Fibroblast of pulmonary artery (primary cell): ENCODE results near the gene TBX6.

Experiments
- DNase-seq: peaks from one replicate; pipeline ENCODE4 v3.0.0-alpha.2; 2010; ENCODE audit warnings: low read depth
- H3K4me3 ChIP-seq: replicated peaks from 2 replicates; pipeline ENCODE4 v1.5.1; 2011; ENCODE audit warnings: low read depth, mild to moderate bottlenecking, control low read depth, low read length, moderate library complexity
- CTCF ChIP-seq: IDR thresholded peaks from 2 replicates; pipeline ENCODE4 v1.5.1; 2011; ENCODE audit warnings: mild to moderate bottlenecking, control low read depth, low read length, inconsistent platforms; ENCODE audit errors: missing control alignments

TBX6 gene

GRCh38 chr16:30078744-30079143, 13.0 kb downstream of the TBX6 start:
- no peak for TF ChIP-seq CTCF
- no peak for DNase-seq

GRCh38 chr16:30077656-30078055, 14.1 kb downstream of the TBX6 start:
- H3K4me3 ChIP-seq = no peak overlapping the region
- no peak for TF ChIP-seq CTCF
- no peak for DNase-seq

More at GRCh38 chr16:30078744-30079143, 13.0 kb downstream of the TBX6 start:
- H3K4me3 ChIP-seq = no peak overlapping the region

GRCh38 chr16:30076276-30076791, 15.4 kb downstream of the TBX6 start:
- no peak for TF ChIP-seq CTCF
- DNase-seq = no peak
- peak overlapping the region; percentile 93 for H3K4me3 ChIP-seq

GRCh38 chr16:30075503-30076275, 16.0 kb downstream of the TBX6 start, which contains the start of gene PPP4C:
PPP4C (plus strand) TSS chr16:30075994; CDS start chr16:30076378, 384 bp downstream.
- peak; percentile 89 for DNase-seq
- no peak for TF ChIP-seq CTCF
- peak within 1 kb of the TSS; percentile 93 for H3K4me3 ChIP-seq

GRCh38 chr16:30070490-30070889, 21.2 kb downstream of the TBX6 start:
- peak overlapping the region; percentile 32 for H3K4me3 ChIP-seq
- DNase-seq = no peak

GRCh38 chr16:30069611-30070462, 21.9 kb downstream of the TBX6 start:
- no peak for TF ChIP-seq CTCF
- peak; percentile 39 for DNase-seq
- peak overlapping the region; percentile 32 for H3K4me3 ChIP-seq

More at GRCh38 chr16:30070490-30070889, 21.2 kb downstream of the TBX6 start:
- no peak for TF ChIP-seq CTCF
